Measurements from ENCODE around the gene PCNX1. TPM values are rescaled to one million over a fixed set of nuclear protein-coding genes. Genes with fewer than 3 reads are reported as not detected.

The PCNX1 gene
- total RNA-seq, 1 donor from 2014 or later = 37.9 TPM

- Mint-ChIP-seq H3K4me1 (ENCODE audit: unreplicated experiment) (peaks cover 12% of the 10 kb centered on the region), H3K36me3 (peaks cover 14% of the 10 kb centered on the region), H3K27ac (peak overlapping the region; percentile 48), H3K4me3 (no peak overlapping the region), H3K9me3 (no peaks in the 10 kb centered on the region), H3K27me3 (no peaks in the 10 kb centered on the region)
- no peak for DNase-seq (ENCODE audit: extremely low spot score, unreplicated experiment)
- TF ChIP-seq CTCF (conservative IDR thresholded peaks at IDR 0.05) = no peak
These were observed 207.3 kb downstream of the PCNX1 start for GRCh38 chr14:71114565-71114964.

GRCh38 chr14:71115306-71115705 is 208.0 kb downstream of the PCNX1 start:
- DNase-seq (ENCODE audit: extremely low spot score, unreplicated experiment) = no peak
- H3K36me3 Mint-ChIP-seq = peaks cover 12% of the 10 kb centered on the region
- H3K4me3 Mint-ChIP-seq = no peak overlapping the region
- peaks cover 12% of the 10 kb centered on the region for H3K4me1 Mint-ChIP-seq (ENCODE audit: unreplicated experiment)
- H3K9me3 Mint-ChIP-seq = no peaks in the 10 kb centered on the region
- no peak overlapping the region for H3K27ac Mint-ChIP-seq
- no peak for TF ChIP-seq CTCF (conservative IDR thresholded peaks at IDR 0.05)
- no peaks in the 10 kb centered on the region for H3K27me3 Mint-ChIP-seq

- peaks cover 12% of the 10 kb centered on the region for H3K4me1 Mint-ChIP-seq (ENCODE audit: unreplicated experiment)
- no peaks in the 10 kb centered on the region for H3K27me3 Mint-ChIP-seq
- H3K4me3 Mint-ChIP-seq = no peak overlapping the region
- no peaks in the 10 kb centered on the region for H3K9me3 Mint-ChIP-seq
- DNase-seq (ENCODE audit: extremely low spot score, unreplicated experiment) = no peak
- H3K36me3 Mint-ChIP-seq = peaks cover 12% of the 10 kb centered on the region
- TF ChIP-seq CTCF (conservative IDR thresholded peaks at IDR 0.05) = no peak
- peak overlapping the region; percentile 37 for H3K27ac Mint-ChIP-seq
These were observed 208.7 kb downstream of the PCNX1 start for GRCh38 chr14:71115821-71116567.

GRCh38 chr14:71116568-71117122 is 209.4 kb downstream of the PCNX1 start:
- no peak for DNase-seq (ENCODE audit: extremely low spot score, unreplicated experiment)
- Mint-ChIP-seq H3K27ac (peak overlapping the region; percentile 37), H3K9me3 (no peaks in the 10 kb centered on the region), H3K4me1 (ENCODE audit: unreplicated experiment) (peaks cover 12% of the 10 kb centered on the region), H3K36me3 (peaks cover 11% of the 10 kb centered on the region), H3K4me3 (no peak overlapping the region), H3K27me3 (no peaks in the 10 kb centered on the region)
- TF ChIP-seq CTCF (conservative IDR thresholded peaks at IDR 0.05) = no peak

GRCh38 chr14:71117839-71118743 is 210.8 kb downstream of the PCNX1 start:
- Mint-ChIP-seq H3K4me1 (ENCODE audit: unreplicated experiment) (peaks cover 12% of the 10 kb centered on the region), H3K36me3 (peaks cover 18% of the 10 kb centered on the region), H3K4me3 (no peak overlapping the region), H3K9me3 (peaks cover 5% of the 10 kb centered on the region), H3K27ac (peak overlapping the region; percentile 91), H3K27me3 (no peaks in the 10 kb centered on the region)
- DNase-seq (ENCODE audit: extremely low spot score, unreplicated experiment) = peak; percentile 24
- TF ChIP-seq CTCF (conservative IDR thresholded peaks at IDR 0.05) = no peak
